ENCODE data around the gene SLC25A23.

DNA sequence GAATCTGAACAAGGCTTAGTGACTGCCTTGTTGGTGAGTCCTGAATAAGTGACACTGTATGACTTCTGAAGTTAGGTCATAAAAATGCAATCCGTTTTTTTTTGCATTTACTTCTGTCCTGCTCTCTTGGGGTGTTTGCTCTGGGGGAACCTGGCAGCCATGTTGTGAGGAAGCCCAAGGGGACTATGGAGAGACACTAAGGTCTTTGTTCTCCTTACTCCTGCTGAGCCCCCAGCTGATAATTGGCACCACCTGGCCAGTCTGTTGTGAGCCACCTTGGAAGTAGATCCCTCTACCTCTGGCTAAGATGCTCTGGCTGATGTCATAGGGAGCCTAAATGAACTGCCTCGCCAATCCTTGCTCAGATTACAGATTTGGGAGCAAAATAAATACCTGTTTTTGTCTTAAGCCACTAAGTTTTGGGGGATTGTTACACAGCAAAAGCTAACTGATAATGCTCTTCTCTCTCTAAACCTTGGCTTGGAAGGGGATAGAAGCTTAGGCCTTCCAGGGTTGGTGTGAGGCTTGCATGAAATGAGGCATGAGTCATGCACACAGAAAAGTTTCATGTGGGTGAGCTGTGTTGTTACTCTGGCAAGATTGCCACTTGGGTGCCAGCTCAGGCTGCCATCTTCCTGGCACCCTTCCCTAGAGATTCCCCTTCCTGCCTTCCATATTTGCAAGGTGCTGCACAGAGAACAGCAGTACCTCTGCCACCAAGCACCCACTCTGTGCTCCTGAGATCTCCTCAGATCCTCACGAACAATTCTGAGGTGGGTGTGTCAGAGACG, 32.4 kb upstream of the SLC25A23 start:
- TF ChIP-seq, protein P1, sequence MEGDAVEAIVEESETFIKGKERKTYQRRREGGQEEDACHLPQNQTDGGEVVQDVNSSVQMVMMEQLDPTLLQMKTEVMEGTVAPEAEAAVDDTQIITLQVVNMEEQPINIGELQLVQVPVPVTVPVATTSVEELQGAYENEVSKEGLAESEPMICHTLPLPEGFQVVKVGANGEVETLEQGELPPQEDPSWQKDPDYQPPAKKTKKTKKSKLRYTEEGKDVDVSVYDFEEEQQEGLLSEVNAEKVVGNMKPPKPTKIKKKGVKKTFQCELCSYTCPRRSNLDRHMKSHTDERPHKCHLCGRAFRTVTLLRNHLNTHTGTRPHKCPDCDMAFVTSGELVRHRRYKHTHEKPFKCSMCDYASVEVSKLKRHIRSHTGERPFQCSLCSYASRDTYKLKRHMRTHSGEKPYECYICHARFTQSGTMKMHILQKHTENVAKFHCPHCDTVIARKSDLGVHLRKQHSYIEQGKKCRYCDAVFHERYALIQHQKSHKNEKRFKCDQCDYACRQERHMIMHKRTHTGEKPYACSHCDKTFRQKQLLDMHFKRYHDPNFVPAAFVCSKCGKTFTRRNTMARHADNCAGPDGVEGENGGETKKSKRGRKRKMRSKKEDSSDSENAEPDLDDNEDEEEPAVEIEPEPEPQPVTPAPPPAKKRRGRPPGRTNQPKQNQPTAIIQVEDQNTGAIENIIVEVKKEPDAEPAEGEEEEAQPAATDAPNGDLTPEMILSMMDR (IDR thresholded peaks at IDR 0.05 in 8 of 11, conservative IDR thresholded peaks at IDR 0.05 in 3 of 11) = no peak
- TF ChIP-seq POLR2AphosphoS5 (IDR thresholded peaks at IDR 0.05) (no peak), POLR2A (IDR thresholded peaks at IDR 0.05) (no peak)

All from spleen (tissue), 7 donors.